Measurements from ENCODE around the gene PSMD5.

- TF ChIP-seq CTCF (conservative IDR thresholded peaks at IDR 0.05; ENCODE audit: low read depth, low read length): no peak
- TF ChIP-seq CEBPB (IDR thresholded peaks at IDR 0.05; ENCODE audit: low read depth, low read length): no peak
- no peak for TF ChIP-seq POLR2A (IDR thresholded peaks at IDR 0.05; ENCODE audit: low read depth, low read length)
- TF ChIP-seq RAD21 (IDR thresholded peaks at IDR 0.05; ENCODE audit: low read length): no peak
- no peak for TF ChIP-seq USF2 (IDR thresholded peaks at IDR 0.05; ENCODE audit: low read depth, low read length)
- TF ChIP-seq RCOR1 (IDR thresholded peaks at IDR 0.05; ENCODE audit: insufficient replicate concordance, low read length): no peak
- TF ChIP-seq MXI1 (IDR thresholded peaks at IDR 0.05; ENCODE audit: borderline replicate concordance, low read depth, low read length): no peak
- TF ChIP-seq CHD1 (IDR thresholded peaks at IDR 0.05; ENCODE audit: low read depth, low read length): no peak
- no peak for TF ChIP-seq FOS (IDR thresholded peaks at IDR 0.05; ENCODE audit: low read depth, low read length)
Measured at GRCh38 chr9:120770931-120771330, 71.8 kb downstream of the PSMD5 start.

Measured in IMR-90 (cell line).